ENCODE data around the gene JAK2. TPM values are rescaled to one million over a fixed set of nuclear protein-coding genes. Genes with fewer than 3 reads are reported as not detected.

Gene JAK2
- total RNA-seq, 1 donor from 2014 or later = 32.8 TPM

- TF ChIP-seq, protein P1, sequence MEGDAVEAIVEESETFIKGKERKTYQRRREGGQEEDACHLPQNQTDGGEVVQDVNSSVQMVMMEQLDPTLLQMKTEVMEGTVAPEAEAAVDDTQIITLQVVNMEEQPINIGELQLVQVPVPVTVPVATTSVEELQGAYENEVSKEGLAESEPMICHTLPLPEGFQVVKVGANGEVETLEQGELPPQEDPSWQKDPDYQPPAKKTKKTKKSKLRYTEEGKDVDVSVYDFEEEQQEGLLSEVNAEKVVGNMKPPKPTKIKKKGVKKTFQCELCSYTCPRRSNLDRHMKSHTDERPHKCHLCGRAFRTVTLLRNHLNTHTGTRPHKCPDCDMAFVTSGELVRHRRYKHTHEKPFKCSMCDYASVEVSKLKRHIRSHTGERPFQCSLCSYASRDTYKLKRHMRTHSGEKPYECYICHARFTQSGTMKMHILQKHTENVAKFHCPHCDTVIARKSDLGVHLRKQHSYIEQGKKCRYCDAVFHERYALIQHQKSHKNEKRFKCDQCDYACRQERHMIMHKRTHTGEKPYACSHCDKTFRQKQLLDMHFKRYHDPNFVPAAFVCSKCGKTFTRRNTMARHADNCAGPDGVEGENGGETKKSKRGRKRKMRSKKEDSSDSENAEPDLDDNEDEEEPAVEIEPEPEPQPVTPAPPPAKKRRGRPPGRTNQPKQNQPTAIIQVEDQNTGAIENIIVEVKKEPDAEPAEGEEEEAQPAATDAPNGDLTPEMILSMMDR (IDR thresholded peaks at IDR 0.05) = no peak
- ATAC-seq = peak in 1 of 2 donors; percentile 29
- intact Hi-C loops (cut with DNase I) = no loop called here
These were observed 161.2 kb downstream of the JAK2 start for GRCh38 chr9:5146241-5146640.

More at GRCh38 chr9:5146241-5146640, 161.2 kb downstream of the JAK2 start:
- Histone ChIP-seq H3K4me1 (no peaks in the 10 kb centered on the region), H3K27ac (no peak overlapping the region), H3K27me3 (ENCODE audit: low read depth) (no peaks in the 10 kb centered on the region), H3K36me3 (peaks cover 5% of the 10 kb centered on the region), H3K4me3 (no peak overlapping the region), H3K9me3 (no peaks in the 10 kb centered on the region)
- no peak for DNase-seq

Other genes with a start within 250 kb of the JAK2 start
- gene AK3, start 244.1 kb upstream of the JAK2 start, total RNA-seq = 40.4 TPM
- gene RCL1, start 192.3 kb upstream of the JAK2 start, total RNA-seq = 22.9 TPM
- gene INSL6, start 200.4 kb downstream of the JAK2 start, total RNA-seq = not detected
- gene INSL4, start 246.1 kb downstream of the JAK2 start, total RNA-seq = not detected

All from lower lobe of right lung (tissue), 2 donors.